GM18526 (cell line): Measurements from ENCODE around the gene USPL1.

Source experiments
- POLR2A ChIP-seq: IDR thresholded peaks from 3 replicates; pipeline ENCODE4 v1.6.1; 2011; ENCODE audit not compliant: insufficient read length; ENCODE audit errors: extremely low read depth

USPL1 gene

GRCh38 chr13:30605052-30605451, 12.7 kb upstream of the USPL1 start:
- TF ChIP-seq POLR2A = no peak

GRCh38 chr13:30607908-30608307, 9.8 kb upstream of the USPL1 start:
- no peak for TF ChIP-seq POLR2A

- no peak for TF ChIP-seq POLR2A
Observed at GRCh38 chr13:30608364-30608763, 9.4 kb upstream of the USPL1 start.

GRCh38 chr13:30610311-30610710, 7.4 kb upstream of the USPL1 start:
- TF ChIP-seq POLR2A = no peak

GRCh38 chr13:30615481-30615865, 2.2 kb upstream of the USPL1 start:
- no peak for TF ChIP-seq POLR2A

GRCh38 chr13:30615866-30616541, 1.7 kb upstream of the USPL1 start:
- no peak for TF ChIP-seq POLR2A

- no peak for TF ChIP-seq POLR2A
Observed at GRCh38 chr13:30616927-30617314, 799 bp upstream of the USPL1 start.

- no peak for TF ChIP-seq POLR2A
Observed at GRCh38 chr13:30618186-30618929, 638 bp downstream of the USPL1 start.

GRCh38 chr13:30618930-30619279, 1.2 kb downstream of the USPL1 start:
- TF ChIP-seq POLR2A = no peak

GRCh38 chr13:30619731-30620130, 2.0 kb downstream of the USPL1 start:
- TF ChIP-seq POLR2A = no peak

GRCh38 chr13:30620941-30621340, 3.2 kb downstream of the USPL1 start:
- no peak for TF ChIP-seq POLR2A

GRCh38 chr13:30622551-30622950, 4.8 kb downstream of the USPL1 start:
- TF ChIP-seq POLR2A = no peak

- no peak for TF ChIP-seq POLR2A
Observed at GRCh38 chr13:30623392-30623791, 5.7 kb downstream of the USPL1 start.

GRCh38 chr13:30624630-30625029, 6.9 kb downstream of the USPL1 start:
- no peak for TF ChIP-seq POLR2A

GRCh38 chr13:30629527-30629926, 11.8 kb downstream of the USPL1 start:
- TF ChIP-seq POLR2A = no peak

- TF ChIP-seq POLR2A = no peak
Observed at GRCh38 chr13:30633861-30634260, 16.1 kb downstream of the USPL1 start.

GRCh38 chr13:30634838-30635237, 17.1 kb downstream of the USPL1 start:
- no peak for TF ChIP-seq POLR2A
